Erythroblast (primary cell): ENCODE measurements around the gene CLCA1.

Experiments used
- GATA1 ChIP-seq: IDR thresholded peaks from 2 replicates; pipeline ENCODE4 v1.6.1; 2011; ENCODE audit warnings: low read depth, mild to moderate bottlenecking, control low read depth, low read length, moderate library complexity
- POLR2A ChIP-seq: IDR thresholded peaks from 2 replicates; pipeline ENCODE4 v1.6.1; 2011; ENCODE audit warnings: mild to moderate bottlenecking, low read length

DNA sequence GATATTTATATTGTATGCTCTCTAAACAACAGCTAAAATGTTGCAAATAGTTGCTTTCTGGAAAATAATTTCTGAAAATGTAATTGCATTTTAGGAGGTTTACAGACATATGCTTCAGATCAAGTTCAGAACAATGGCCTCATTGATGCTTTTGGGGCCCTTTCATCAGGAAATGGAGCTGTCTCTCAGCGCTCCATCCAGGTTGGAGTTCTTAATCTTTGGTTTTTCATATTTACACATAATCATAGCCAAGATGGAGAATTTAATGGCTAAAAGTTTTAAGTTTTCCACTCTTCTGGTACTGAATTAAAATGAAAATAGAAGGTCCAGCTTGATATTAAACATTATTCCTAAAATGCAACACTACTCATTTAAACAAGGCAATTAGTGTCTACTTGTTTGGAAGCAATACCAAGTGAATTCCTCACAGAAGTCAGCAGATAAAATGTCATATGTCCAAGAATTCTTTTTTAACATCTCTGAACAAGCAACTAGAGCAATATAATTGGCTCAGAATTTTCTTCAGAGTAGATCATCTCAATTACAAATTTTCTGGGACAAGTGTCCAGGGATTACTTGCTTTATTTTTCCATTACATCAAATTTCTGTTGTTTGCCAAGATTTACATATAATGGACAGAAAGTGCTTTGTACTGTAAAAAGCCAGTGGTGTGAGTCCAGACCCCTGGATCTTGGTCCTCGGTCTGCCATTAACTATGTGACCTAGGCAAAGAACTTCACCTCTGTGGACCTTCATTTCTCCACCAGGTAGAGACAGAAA lies 22.6 kb downstream of the CLCA1 start:
- TF ChIP-seq POLR2A (no peak), GATA1 (no peak)
